ENCODE data around the gene SCIN.
"Not testable (repeated sequence)": the region's sequence is repeated elsewhere in the genome, so short reads cannot be mapped to it uniquely, and the experiment has no call there.

Gene SCIN

GRCh38 chr7:12543586-12543985, 26.9 kb upstream of the SCIN start:
- no peak for DNase-seq (ENCODE audit: insufficient read length, low spot score)
- no peak for FAIRE-seq
- TF ChIP-seq POLR2A (IDR thresholded peaks at IDR 0.05; ENCODE audit: low read depth, low read length) (no peak), PAX5 (IDR thresholded peaks at IDR 0.05; ENCODE audit: insufficient read depth, low read length, severe bottlenecking) (no peak), POU2F2 (IDR thresholded peaks at IDR 0.05; ENCODE audit: low read depth, low read length) (no peak), POLR2AphosphoS5 (IDR thresholded peaks at IDR 0.05; ENCODE audit: low read depth, low read length) (no peak), SPI1 (IDR thresholded peaks at IDR 0.05; ENCODE audit: low read depth, low read length) (no peak), TAF1 (IDR thresholded peaks at IDR 0.05; ENCODE audit: low read depth, low read length) (no peak)

GRCh38 chr7:12549106-12549505, 21.4 kb upstream of the SCIN start:
- TF ChIP-seq TAF1 (IDR thresholded peaks at IDR 0.05; ENCODE audit: low read depth, low read length) (no peak), POU2F2 (IDR thresholded peaks at IDR 0.05; ENCODE audit: low read depth, low read length) (no peak), POLR2AphosphoS5 (IDR thresholded peaks at IDR 0.05; ENCODE audit: low read depth, low read length) (no peak), POLR2A (IDR thresholded peaks at IDR 0.05; ENCODE audit: low read depth, low read length) (no peak), PAX5 (IDR thresholded peaks at IDR 0.05; ENCODE audit: insufficient read depth, low read length, severe bottlenecking) (no peak), SPI1 (IDR thresholded peaks at IDR 0.05; ENCODE audit: low read depth, low read length) (no peak)
- DNase-seq (ENCODE audit: insufficient read length, low spot score) = no peak
- no peak for FAIRE-seq

GRCh38 chr7:12550956-12551355, 19.6 kb upstream of the SCIN start:
- no peak for TF ChIP-seq SPI1 (IDR thresholded peaks at IDR 0.05; ENCODE audit: low read depth, low read length)
- TF ChIP-seq POLR2A (IDR thresholded peaks at IDR 0.05; ENCODE audit: low read depth, low read length) = no peak
- no peak for TF ChIP-seq POU2F2 (IDR thresholded peaks at IDR 0.05; ENCODE audit: low read depth, low read length)
- no peak for TF ChIP-seq TAF1 (IDR thresholded peaks at IDR 0.05; ENCODE audit: low read depth, low read length)
- DNase-seq (ENCODE audit: insufficient read length, low spot score) (no peak), FAIRE-seq (no peak)

- FAIRE-seq = no peak
- TF ChIP-seq POU2F2 (IDR thresholded peaks at IDR 0.05; ENCODE audit: low read depth, low read length) = no peak
- no peak for TF ChIP-seq SPI1 (IDR thresholded peaks at IDR 0.05; ENCODE audit: low read depth, low read length)
Observed at GRCh38 chr7:12552876-12553275, 17.6 kb upstream of the SCIN start.

GRCh38 chr7:12553416-12553815, 17.1 kb upstream of the SCIN start:
- no peak for DNase-seq (ENCODE audit: insufficient read length, low spot score)
- TF ChIP-seq TAF1 (IDR thresholded peaks at IDR 0.05; ENCODE audit: low read depth, low read length) (no peak), SPI1 (IDR thresholded peaks at IDR 0.05; ENCODE audit: low read depth, low read length) (no peak), POLR2AphosphoS5 (IDR thresholded peaks at IDR 0.05; ENCODE audit: low read depth, low read length) (no peak), PAX5 (IDR thresholded peaks at IDR 0.05; ENCODE audit: insufficient read depth, low read length, severe bottlenecking) (no peak), POLR2A (IDR thresholded peaks at IDR 0.05; ENCODE audit: low read depth, low read length) (no peak), POU2F2 (IDR thresholded peaks at IDR 0.05; ENCODE audit: low read depth, low read length) (no peak)
- FAIRE-seq = no peak

More at GRCh38 chr7:12552876-12553275, 17.6 kb upstream of the SCIN start:
- DNase-seq (ENCODE audit: insufficient read length, low spot score) = no peak

GRCh38 chr7:12554351-12554750, 16.2 kb upstream of the SCIN start:
- TF ChIP-seq POU2F2 (IDR thresholded peaks at IDR 0.05; ENCODE audit: low read depth, low read length) (no peak), POLR2AphosphoS5 (IDR thresholded peaks at IDR 0.05; ENCODE audit: low read depth, low read length) (no peak), POLR2A (IDR thresholded peaks at IDR 0.05; ENCODE audit: low read depth, low read length) (no peak), SPI1 (IDR thresholded peaks at IDR 0.05; ENCODE audit: low read depth, low read length) (no peak), TAF1 (IDR thresholded peaks at IDR 0.05; ENCODE audit: low read depth, low read length) (no peak), PAX5 (IDR thresholded peaks at IDR 0.05; ENCODE audit: insufficient read depth, low read length, severe bottlenecking) (no peak)
- DNase-seq (ENCODE audit: insufficient read length, low spot score) = no peak
- FAIRE-seq = no peak

- DNase-seq (ENCODE audit: insufficient read length, low spot score) = no peak
- TF ChIP-seq POLR2A (IDR thresholded peaks at IDR 0.05; ENCODE audit: low read depth, low read length) (no peak), SPI1 (IDR thresholded peaks at IDR 0.05; ENCODE audit: low read depth, low read length) (no peak), PAX5 (IDR thresholded peaks at IDR 0.05; ENCODE audit: insufficient read depth, low read length, severe bottlenecking) (no peak), POLR2AphosphoS5 (IDR thresholded peaks at IDR 0.05; ENCODE audit: low read depth, low read length) (no peak), POU2F2 (IDR thresholded peaks at IDR 0.05; ENCODE audit: low read depth, low read length) (no peak)
- FAIRE-seq = no peak
Observed at GRCh38 chr7:12554872-12555271, 15.6 kb upstream of the SCIN start.

- not testable (repeated sequence) for FAIRE-seq; DNase-seq (ENCODE audit: insufficient read length, low spot score)
Observed at GRCh38 chr7:12555695-12556094, 14.8 kb upstream of the SCIN start.

GRCh38 chr7:12556139-12556792, 14.3 kb upstream of the SCIN start:
- DNase-seq (ENCODE audit: insufficient read length, low spot score); FAIRE-seq: not testable (repeated sequence)

GRCh38 chr7:12557282-12557681, 13.2 kb upstream of the SCIN start:
- TF ChIP-seq POLR2A (IDR thresholded peaks at IDR 0.05; ENCODE audit: low read depth, low read length) (no peak), PAX5 (IDR thresholded peaks at IDR 0.05; ENCODE audit: insufficient read depth, low read length, severe bottlenecking) (no peak), POU2F2 (IDR thresholded peaks at IDR 0.05; ENCODE audit: low read depth, low read length) (no peak), TAF1 (IDR thresholded peaks at IDR 0.05; ENCODE audit: low read depth, low read length) (no peak), SPI1 (IDR thresholded peaks at IDR 0.05; ENCODE audit: low read depth, low read length) (no peak), POLR2AphosphoS5 (IDR thresholded peaks at IDR 0.05; ENCODE audit: low read depth, low read length) (no peak)
- no peak for FAIRE-seq
- no peak for DNase-seq (ENCODE audit: insufficient read length, low spot score)

Data from GM12891 (cell line).